ENCODE measurements around the gene DDX28.

The DDX28 gene

GRCh38 chr16:68064791-68065365 lies 41.8 kb upstream of the DDX28 start:
- TF ChIP-seq MAX (IDR thresholded peaks at IDR 0.05; ENCODE audit: low read depth, low read length) (0 out of 2 replicates have a peak, but pooled peaks have one; percentile 14), MYC (IDR thresholded peaks at IDR 0.05; ENCODE audit: low read depth, low read length) (no peak), CTCF (IDR thresholded peaks at IDR 0.05; ENCODE audit: low read depth, low read length) (peak; percentile 91), POLR2A (IDR thresholded peaks at IDR 0.05; ENCODE audit: extremely low read depth, insufficient read length) (no peak)
- peak; percentile 80 for DNase-seq (ENCODE audit: low read depth)
- H3K4me3 ChIP-seq (ENCODE audit: low read depth, low read length) = no peak overlapping the region

GRCh38 chr16:68062910-68063393 lies 39.9 kb upstream of the DDX28 start:
- TF ChIP-seq CTCF (IDR thresholded peaks at IDR 0.05; ENCODE audit: low read depth, low read length) (no peak), MAX (IDR thresholded peaks at IDR 0.05; ENCODE audit: low read depth, low read length) (no peak), MYC (IDR thresholded peaks at IDR 0.05; ENCODE audit: low read depth, low read length) (no peak), POLR2A (IDR thresholded peaks at IDR 0.05; ENCODE audit: extremely low read depth, insufficient read length) (no peak)
- no peak overlapping the region for H3K4me3 ChIP-seq (ENCODE audit: low read depth, low read length)
- peak; percentile 19 for DNase-seq (ENCODE audit: low read depth)

GRCh38 chr16:68061396-68061795 lies 38.4 kb upstream of the DDX28 start:
- H3K4me3 ChIP-seq (ENCODE audit: low read depth, low read length) = no peak overlapping the region
- TF ChIP-seq CTCF (IDR thresholded peaks at IDR 0.05; ENCODE audit: low read depth, low read length) (no peak), MYC (IDR thresholded peaks at IDR 0.05; ENCODE audit: low read depth, low read length) (no peak)
- DNase-seq (ENCODE audit: low read depth) = peak; percentile 88

- H3K4me3 ChIP-seq (ENCODE audit: low read depth, low read length) = no peak overlapping the region
- no peak for DNase-seq (ENCODE audit: low read depth)
- no peak for TF ChIP-seq CTCF (IDR thresholded peaks at IDR 0.05; ENCODE audit: low read depth, low read length)
- TF ChIP-seq MYC (IDR thresholded peaks at IDR 0.05; ENCODE audit: low read depth, low read length) = no peak
- no peak for TF ChIP-seq POLR2A (IDR thresholded peaks at IDR 0.05; ENCODE audit: extremely low read depth, insufficient read length)
- TF ChIP-seq MAX (IDR thresholded peaks at IDR 0.05; ENCODE audit: low read depth, low read length) = no peak
Observed at GRCh38 chr16:68059804-68060203, 36.8 kb upstream of the DDX28 start.

GRCh38 chr16:68055395-68055794 lies 32.4 kb upstream of the DDX28 start:
- DNase-seq (ENCODE audit: low read depth) = no peak
- H3K4me3 ChIP-seq (ENCODE audit: low read depth, low read length) = no peak overlapping the region
- TF ChIP-seq CTCF (IDR thresholded peaks at IDR 0.05; ENCODE audit: low read depth, low read length) (no peak), MAX (IDR thresholded peaks at IDR 0.05; ENCODE audit: low read depth, low read length) (no peak), MYC (IDR thresholded peaks at IDR 0.05; ENCODE audit: low read depth, low read length) (no peak)

- DNase-seq (ENCODE audit: low read depth) = peak; percentile 36
- no peak for TF ChIP-seq MAX (IDR thresholded peaks at IDR 0.05; ENCODE audit: low read depth, low read length)
- no peak overlapping the region for H3K4me3 ChIP-seq (ENCODE audit: low read depth, low read length)
Observed at GRCh38 chr16:68049449-68049848, 26.4 kb upstream of the DDX28 start.

All from NB4 (cell line).